Esophagus (tissue), 2 donors: ENCODE measurements around the gene ENAM. TPM values are rescaled to one million over a fixed set of nuclear protein-coding genes. Genes with fewer than 3 reads are reported as not detected.
"Not testable (repeated sequence)": the region's sequence is repeated elsewhere in the genome, so short reads cannot be mapped to it uniquely, and the experiment has no call there.

Experiments
- H3K27ac ChIP-seq, 2 donors: one replicate each; pipeline ENCODE4 v1.5.1; 2013; ENCODE audit warnings: low read depth in 2 of 2, mild to moderate bottlenecking in 2 of 2, inconsistent platforms in 1 of 2, low read length in 1 of 2, moderate library complexity in 1 of 2
- H3K27me3 ChIP-seq, 2 donors: one replicate each; pipeline ENCODE4 v1.6.1; 2013; ENCODE audit warnings: low read length in 2 of 2, control low read depth in 1 of 2, mild to moderate bottlenecking in 1 of 2; ENCODE audit not compliant: insufficient read depth in 2 of 2, control insufficient read depth in 1 of 2
- H3K36me3 ChIP-seq, 2 donors: one replicate each; pipeline ENCODE4 v1.6.1; 2013; ENCODE audit warnings: low read length in 1 of 2; ENCODE audit not compliant: control insufficient read depth in 2 of 2, insufficient read depth in 2 of 2
- H3K4me1 ChIP-seq, 2 donors: one replicate each; pipeline ENCODE4 v1.6.1; 2013; ENCODE audit warnings: low read length in 1 of 2; ENCODE audit not compliant: control insufficient read depth in 2 of 2, insufficient read depth in 2 of 2
- H3K4me3 ChIP-seq, 2 donors: one replicate each; pipeline ENCODE4 v1.5.1; 2013; ENCODE audit warnings: low read length in 2 of 2, mild to moderate bottlenecking in 2 of 2, low read depth in 1 of 2, moderate library complexity in 1 of 2
- H3K9me3 ChIP-seq, 2 donors: one replicate each; pipeline ENCODE4 v1.6.1; 2013; ENCODE audit warnings: mild to moderate bottlenecking in 2 of 2, low read depth in 1 of 2, low read length in 1 of 2, moderate library complexity in 1 of 2; ENCODE audit not compliant: control insufficient read depth in 2 of 2, insufficient read depth in 1 of 2
- WGBS, 2 donors: extraction: QIAGEN DNeasy Blood & Tissue Kit; methylation state at CpG; one replicate each; pipeline ENCODE4 v1.1.7; 2013; 5-methylcytosine and 5-hydroxymethylcytosine counted together
- polyA plus RNA-seq, 2 donors: library from polyadenylated mRNA; stranded (reverse); fragments of 200-250 nt; gene quantifications; one replicate each; pipeline ENCODE4 v1.2.3, GENCODE V29; 2013
- donor health status: healthy with polysubstance abuse.
- donor health status: Bipolar disorder and iron deficiency.

The ENAM gene
- polyA plus RNA-seq, 2 donors = not detected

DNA sequence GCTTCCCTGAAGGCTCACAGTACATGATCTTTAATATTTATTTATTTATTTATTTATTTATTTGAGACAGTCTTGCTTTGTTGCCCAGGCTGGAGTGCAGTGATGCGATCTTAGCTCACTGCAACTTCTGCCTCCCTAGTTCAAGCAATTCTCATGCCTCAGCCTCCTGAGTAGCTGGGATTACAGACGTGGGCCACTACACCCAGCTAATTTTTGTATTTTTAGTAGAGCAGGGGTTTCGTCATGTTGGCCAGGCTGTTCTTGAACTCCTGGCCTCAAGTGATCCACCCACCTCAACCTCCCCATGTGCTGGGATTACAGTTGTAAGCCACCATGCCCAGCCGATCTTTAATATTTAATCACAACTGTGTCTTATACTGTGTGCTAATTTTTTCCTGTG lies 22.2 kb downstream of the ENAM start:
- WGBS, 2 donors = 82 to 85% methylated on average over 4 of the region's 4 CpGs
- H3K9me3 ChIP-seq = not testable (repeated sequence)

DNA sequence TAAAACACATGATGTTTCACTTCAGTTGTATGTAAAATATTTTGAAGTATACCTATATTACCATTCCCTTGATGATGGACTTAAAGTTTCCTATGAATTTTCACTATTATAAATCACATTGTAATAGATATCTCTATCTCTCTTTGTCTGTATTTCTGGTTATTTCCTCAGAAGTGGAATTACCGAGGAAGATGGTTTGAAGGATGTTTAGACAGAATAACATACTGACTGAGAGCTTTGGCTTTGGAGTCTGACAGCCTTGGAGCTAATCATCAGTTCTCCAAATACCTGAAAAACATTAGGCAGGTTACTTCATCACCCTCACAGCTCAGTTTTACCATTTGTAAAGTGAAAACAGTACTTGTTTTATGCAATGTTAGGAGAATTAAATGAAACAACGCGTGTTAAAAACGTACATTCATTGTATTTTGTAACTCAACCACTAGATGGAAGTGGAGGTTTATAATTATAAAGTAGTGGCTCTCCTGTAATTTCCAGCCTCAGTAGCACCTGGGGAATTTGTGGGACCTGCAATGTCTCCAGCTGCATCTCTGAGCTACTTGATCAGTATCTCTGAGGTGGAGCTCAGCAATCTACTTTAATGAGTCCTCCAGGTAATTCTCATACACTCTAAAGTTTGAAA lies 23.4 kb downstream of the ENAM start:
- Histone ChIP-seq H3K27ac (no peak overlapping the region), H3K9me3 (no peaks in the 10 kb centered on the region), H3K27me3 (no peaks in the 10 kb centered on the region), H3K4me3 (no peak overlapping the region), H3K36me3 (no peaks in the 10 kb centered on the region), H3K4me1 (no peaks in the 10 kb centered on the region)
- 5 to 8% methylated on average over 4 of the region's 4 CpGs for WGBS, 2 donors

More for the DNA sequence above, 22.2 kb downstream of the ENAM start:
- H3K4me1 ChIP-seq, H3K4me3 ChIP-seq, H3K27me3 ChIP-seq, H3K36me3 ChIP-seq, H3K27ac ChIP-seq: not testable (repeated sequence)

DNA sequence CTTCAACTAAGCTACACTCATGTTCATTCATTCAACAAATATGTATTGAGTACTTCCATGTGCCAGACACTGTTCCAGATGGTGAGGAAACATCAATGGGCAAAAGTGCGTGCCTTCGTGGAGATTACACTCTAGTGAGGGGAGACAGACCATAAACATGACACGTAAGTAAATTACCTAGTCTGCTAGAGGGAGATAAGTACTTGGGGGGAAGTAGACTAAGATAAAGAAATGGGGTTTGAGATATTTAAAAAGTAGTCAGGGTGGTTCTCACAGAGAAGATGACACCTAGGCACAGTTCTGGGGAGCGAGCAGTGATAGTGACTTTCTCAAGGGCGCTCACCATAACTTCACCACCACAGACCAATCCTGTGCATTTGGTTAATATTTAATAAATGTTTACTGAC lies 26.1 kb downstream of the ENAM start:
- Histone ChIP-seq H3K36me3 (no peaks in the 10 kb centered on the region), H3K4me1 (no peaks in the 10 kb centered on the region), H3K4me3 (no peak overlapping the region), H3K27ac (no peak overlapping the region), H3K9me3 (no peaks in the 10 kb centered on the region), H3K27me3 (no peaks in the 10 kb centered on the region)
- 64 to 75% methylated on average over 5 of the region's 5 CpGs for WGBS, 2 donors

DNA sequence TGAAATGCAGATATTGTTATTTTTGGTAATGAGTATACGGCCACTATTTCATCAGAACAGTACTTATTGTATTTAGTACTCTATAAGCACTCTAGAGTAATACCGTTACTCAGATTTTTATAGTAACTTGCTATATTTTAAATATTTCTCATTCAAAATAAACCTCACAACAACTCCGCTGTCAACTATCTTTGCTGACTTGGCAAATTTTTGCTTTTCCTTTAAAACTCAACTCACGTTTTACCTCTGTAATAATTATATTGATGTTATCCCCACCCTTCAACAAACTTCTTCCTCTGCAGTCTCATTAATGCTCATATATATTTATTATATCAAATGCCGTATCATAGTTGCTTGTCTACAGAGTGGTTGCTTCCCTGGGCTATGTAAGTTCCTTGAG lies 28.8 kb downstream of the ENAM start:
- no peak overlapping the region for H3K27ac ChIP-seq
- no peak overlapping the region for H3K4me3 ChIP-seq
- no peaks in the 10 kb centered on the region for H3K4me1 ChIP-seq
- 82 to 85% methylated on average over 5 of the region's 5 CpGs for WGBS, 2 donors
- no peaks in the 10 kb centered on the region for H3K36me3 ChIP-seq
- H3K27me3 ChIP-seq = no peaks in the 10 kb centered on the region
- no peaks in the 10 kb centered on the region for H3K9me3 ChIP-seq

DNA sequence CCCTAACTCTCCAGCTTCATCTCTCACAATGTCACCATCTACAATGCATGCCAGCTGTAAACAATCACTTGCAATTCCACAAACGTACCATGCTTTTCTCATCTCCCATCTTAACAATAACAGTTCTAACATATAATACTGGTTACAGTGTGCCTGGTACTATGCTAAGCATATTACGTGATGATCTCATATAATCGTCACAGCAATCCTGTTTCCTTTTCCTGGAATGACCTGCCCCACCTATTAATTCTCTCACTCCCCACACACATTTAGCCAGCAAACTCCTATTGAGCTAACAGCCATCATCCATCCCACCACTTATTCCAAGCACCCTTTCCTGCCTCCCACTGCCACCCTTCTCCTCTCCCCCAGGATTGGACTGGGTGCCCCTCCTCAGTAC lies 29.9 kb downstream of the ENAM start:
- H3K4me1 ChIP-seq = no peaks in the 10 kb centered on the region
- WGBS, 2 donors = 41 to 47% methylated on average over 3 of the region's 3 CpGs

DNA sequence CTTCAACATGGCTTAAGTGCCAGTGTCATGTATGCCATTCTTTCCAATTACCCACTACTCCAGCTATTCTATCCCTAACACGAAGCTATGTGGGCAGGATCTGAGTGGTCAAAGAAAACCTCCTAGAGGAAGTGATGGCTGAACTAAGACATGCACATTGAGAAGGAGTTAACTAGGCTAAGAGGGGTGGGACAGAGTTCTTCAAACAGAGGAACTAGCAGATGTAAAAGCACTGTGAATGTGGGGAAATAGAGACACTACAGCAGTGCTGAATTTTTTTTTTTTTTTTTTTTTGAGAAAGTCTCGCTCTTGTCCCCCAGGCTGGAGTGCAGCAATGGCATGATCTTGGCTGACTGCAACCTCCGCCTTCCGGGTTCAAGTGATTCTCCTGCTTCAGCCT lies 31.6 kb downstream of the ENAM start:
- Histone ChIP-seq H3K4me3 (no peak overlapping the region), H3K36me3 (no peaks in the 10 kb centered on the region), H3K27ac (no peak overlapping the region), H3K27me3 (no peaks in the 10 kb centered on the region), H3K4me1 (no peaks in the 10 kb centered on the region), H3K9me3 (no peaks in the 10 kb centered on the region)
- 84 to 91% methylated on average over 4 of the region's 4 CpGs for WGBS, 2 donors

More for the DNA sequence above, 29.9 kb downstream of the ENAM start:
- Histone ChIP-seq H3K27me3 (no peaks in the 10 kb centered on the region), H3K36me3 (no peaks in the 10 kb centered on the region), H3K27ac (no peak overlapping the region), H3K4me3 (no peak overlapping the region), H3K9me3 (no peaks in the 10 kb centered on the region)

DNA sequence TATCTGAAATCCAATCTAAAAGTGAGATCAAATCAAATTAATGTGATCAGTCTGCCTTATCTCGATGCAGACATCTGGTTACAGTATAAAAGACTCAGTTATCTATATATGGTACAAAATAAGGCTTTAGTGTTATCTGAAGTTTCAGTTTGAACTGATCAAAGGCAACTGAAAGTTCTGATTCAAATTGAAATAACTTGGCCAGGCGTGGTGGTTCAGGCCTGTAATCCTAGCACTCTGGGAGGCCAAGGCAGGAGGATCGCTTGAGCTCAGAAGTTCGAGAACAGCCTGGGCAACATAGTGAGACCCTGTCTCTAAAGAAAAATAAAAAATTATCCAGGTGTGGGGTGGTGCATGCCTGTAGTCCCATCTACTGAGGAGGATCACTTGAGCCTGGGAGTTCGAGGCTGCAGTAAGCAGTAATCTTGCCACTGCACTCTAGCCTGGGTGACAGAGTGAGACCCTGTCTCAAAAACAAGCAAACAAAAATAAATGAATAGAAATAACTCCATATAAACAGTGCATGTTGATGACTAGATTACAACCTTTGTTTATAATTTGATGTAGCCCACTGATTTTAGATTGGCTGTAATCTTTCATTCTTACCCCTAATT lies 32.9 kb downstream of the ENAM start:
- WGBS, 2 donors = 84 to 87% methylated on average over 5 of the region's 5 CpGs
- H3K27me3 ChIP-seq, H3K27ac ChIP-seq, H3K4me3 ChIP-seq, H3K36me3 ChIP-seq, H3K9me3 ChIP-seq, H3K4me1 ChIP-seq: not testable (repeated sequence)

DNA sequence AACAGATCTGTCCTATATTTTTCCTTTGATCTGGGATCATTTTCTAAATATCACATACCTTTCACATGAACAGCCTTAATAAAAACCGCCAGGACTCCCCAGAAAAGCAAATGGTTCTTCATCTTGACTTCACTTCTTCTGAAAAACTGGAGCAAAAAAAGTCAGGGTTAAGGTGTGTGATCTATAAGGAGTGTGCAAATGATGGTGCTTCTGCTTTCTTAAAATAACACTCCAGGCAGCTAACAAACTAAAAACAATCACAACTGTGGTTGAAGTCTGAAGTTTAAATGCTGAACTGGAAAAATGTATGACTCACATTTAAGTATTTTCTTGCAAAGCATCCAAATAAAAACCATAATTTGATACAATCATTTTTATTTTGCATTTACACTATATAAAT lies 37.8 kb downstream of the ENAM start, which contains the start of gene JCHAIN:
Gene JCHAIN, minus strand, starts transcription at position 140 of the 400 bp plus-strand sequence. Its CDS starts 18 bp downstream, at position 122.
- Histone ChIP-seq H3K9me3 (no peaks in the 10 kb centered on the region), H3K27ac (no peak within 1 kb of the TSS), H3K4me1 (no peaks in the 10 kb centered on the region), H3K27me3 (no peaks in the 10 kb centered on the region), H3K36me3 (no peaks in the 10 kb centered on the region), H3K4me3 (no peak within 1 kb of the TSS)
- 72 to 77% methylated on average over 1 of the region's 1 CpG for WGBS, 2 donors

DNA sequence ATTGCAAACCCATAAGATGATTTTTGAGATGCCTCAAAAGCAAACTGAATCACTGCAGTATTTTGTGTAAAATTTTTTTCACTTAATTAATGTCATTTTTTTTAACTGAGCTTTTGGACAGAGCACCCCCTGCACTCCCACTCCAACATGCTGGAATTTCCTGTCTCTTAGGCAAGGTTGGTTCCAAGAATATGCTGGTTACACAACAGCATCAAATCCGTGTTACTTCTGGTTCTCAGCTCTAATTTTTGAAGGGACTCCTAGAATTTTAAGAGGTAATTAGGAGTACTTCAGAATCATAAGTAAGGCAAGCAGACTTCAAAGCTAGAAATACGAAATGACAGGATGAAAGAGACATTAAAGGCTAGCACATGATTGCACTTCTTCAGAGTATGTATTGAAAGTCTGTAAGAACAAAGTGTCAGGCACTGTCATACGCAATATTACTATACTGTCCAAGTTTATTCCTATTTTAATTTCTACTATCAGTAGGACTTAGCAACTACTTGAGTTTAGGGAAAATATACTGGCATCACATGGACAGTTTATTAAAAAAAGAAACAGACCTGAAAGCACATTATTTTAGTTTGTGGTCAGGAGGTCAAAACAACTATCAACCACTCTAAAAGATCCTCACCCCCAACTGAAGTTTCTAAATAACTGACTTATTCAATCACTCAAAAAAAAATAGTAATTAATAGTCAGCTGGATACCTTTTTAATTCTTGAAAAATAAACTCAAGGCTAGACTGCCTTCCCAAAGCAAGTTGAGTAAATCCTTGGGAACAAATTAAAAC lies 39.4 kb downstream of the ENAM start:
- no peaks in the 10 kb centered on the region for H3K4me1 ChIP-seq
- no peaks in the 10 kb centered on the region for H3K27me3 ChIP-seq
- H3K27ac ChIP-seq = no peak overlapping the region
- H3K9me3 ChIP-seq = no peaks in the 10 kb centered on the region
- WGBS, 2 donors = 50 to 68% methylated on average over 3 of the region's 3 CpGs
- H3K4me3 ChIP-seq = no peak overlapping the region
- H3K36me3 ChIP-seq = no peaks in the 10 kb centered on the region
